ENCODE data around the gene KCNMB1.

KCNMB1 gene

GRCh38 chr5:170333161-170333910 is 55.8 kb downstream of the KCNMB1 start:
- peak in 1 of 2 experiments; percentile 93 for DNase-seq (ENCODE audit: low read depth in 1 of 2, low spot score in 1 of 2)
- TF ChIP-seq REST (IDR thresholded peaks at IDR 0.05; ENCODE audit: insufficient replicate concordance, low read depth) (no peak), CTCF (IDR thresholded peaks at IDR 0.05; ENCODE audit: insufficient read depth, low read length) (no peak), GABPA (IDR thresholded peaks at IDR 0.05; ENCODE audit: low read depth) (0 out of 2 replicates have a peak, but pooled peaks have one; percentile 23), POLR2AphosphoS5 (IDR thresholded peaks at IDR 0.05; ENCODE audit: low read depth) (peak; percentile 81), SPI1 (IDR thresholded peaks at IDR 0.05; ENCODE audit: borderline replicate concordance, low read depth) (no peak)
- H3K4me3 ChIP-seq (replicated peaks; ENCODE audit: insufficient read depth, low read length), result no peak overlapping the region
- peak overlapping the region; percentile 77 for H3K27ac ChIP-seq (replicated peaks)
- H3K27me3 ChIP-seq (ENCODE audit: insufficient read depth, poor library complexity, severe bottlenecking), result no peaks in the 10 kb centered on the region

GRCh38 chr5:170332058-170332457 is 57.1 kb downstream of the KCNMB1 start:
- no peaks in the 10 kb centered on the region for H3K27me3 ChIP-seq (ENCODE audit: insufficient read depth, poor library complexity, severe bottlenecking)
- no peak overlapping the region for H3K4me3 ChIP-seq (replicated peaks; ENCODE audit: insufficient read depth, low read length)
- no peak for DNase-seq (ENCODE audit: low read depth in 1 of 2, low spot score in 1 of 2)
- TF ChIP-seq GABPA (IDR thresholded peaks at IDR 0.05; ENCODE audit: low read depth) (no peak), POLR2AphosphoS5 (IDR thresholded peaks at IDR 0.05; ENCODE audit: low read depth) (no peak), SPI1 (IDR thresholded peaks at IDR 0.05; ENCODE audit: borderline replicate concordance, low read depth) (no peak), REST (IDR thresholded peaks at IDR 0.05; ENCODE audit: insufficient replicate concordance, low read depth) (no peak), CTCF (IDR thresholded peaks at IDR 0.05; ENCODE audit: insufficient read depth, low read length) (no peak)
- H3K27ac ChIP-seq (replicated peaks), result peak overlapping the region; percentile 77

- no peak overlapping the region for H3K4me3 ChIP-seq (replicated peaks; ENCODE audit: insufficient read depth, low read length)
- TF ChIP-seq POLR2AphosphoS5 (IDR thresholded peaks at IDR 0.05; ENCODE audit: low read depth) (no peak), SPI1 (IDR thresholded peaks at IDR 0.05; ENCODE audit: borderline replicate concordance, low read depth) (no peak), CTCF (IDR thresholded peaks at IDR 0.05; ENCODE audit: insufficient read depth, low read length) (no peak), GABPA (IDR thresholded peaks at IDR 0.05; ENCODE audit: low read depth) (no peak), REST (IDR thresholded peaks at IDR 0.05; ENCODE audit: insufficient replicate concordance, low read depth) (no peak)
- H3K27me3 ChIP-seq (ENCODE audit: insufficient read depth, poor library complexity, severe bottlenecking), result no peaks in the 10 kb centered on the region
- H3K27ac ChIP-seq (replicated peaks), result peak overlapping the region; percentile 77
- DNase-seq (ENCODE audit: low read depth in 1 of 2, low spot score in 1 of 2), result peak; percentile 69 to 70
Measured at GRCh38 chr5:170330568-170331054, 58.6 kb downstream of the KCNMB1 start.
